ENCODE data around the gene R3HDM2.
"Not testable (repeated sequence)": the region's sequence is repeated elsewhere in the genome, so short reads cannot be mapped to it uniquely, and the experiment has no call there.

R3HDM2 gene

GRCh38 chr12:57377103-57377840 lies 53.6 kb downstream of the R3HDM2 start:
- no peak for DNase-seq (ENCODE audit: low spot score)

GRCh38 chr12:57372233-57372632 lies 58.6 kb downstream of the R3HDM2 start:
- no peak for DNase-seq (ENCODE audit: low spot score)

- peak; percentile 46 for DNase-seq (ENCODE audit: low spot score)
Observed at GRCh38 chr12:57370696-57371095, 60.1 kb downstream of the R3HDM2 start.

- no peak for DNase-seq (ENCODE audit: low spot score)
Observed at GRCh38 chr12:57370072-57370471, 60.8 kb downstream of the R3HDM2 start.

GRCh38 chr12:57369202-57369601 lies 61.6 kb downstream of the R3HDM2 start:
- no peak for DNase-seq (ENCODE audit: low spot score)

- DNase-seq (ENCODE audit: low spot score): no peak
Observed at GRCh38 chr12:57368349-57369095, 62.3 kb downstream of the R3HDM2 start.

- no peak for DNase-seq (ENCODE audit: low spot score)
Observed at GRCh38 chr12:57367121-57367520, 63.7 kb downstream of the R3HDM2 start.

- DNase-seq (ENCODE audit: low spot score): no peak
Observed at GRCh38 chr12:57366315-57366714, 64.5 kb downstream of the R3HDM2 start.

GRCh38 chr12:57364156-57364555 lies 66.7 kb downstream of the R3HDM2 start:
- DNase-seq (ENCODE audit: low spot score): not testable (repeated sequence)

- DNase-seq (ENCODE audit: low spot score): no peak
Observed at GRCh38 chr12:57360468-57360867, 70.4 kb downstream of the R3HDM2 start.

- DNase-seq (ENCODE audit: low spot score): no peak
Observed at GRCh38 chr12:57358646-57359045, 72.2 kb downstream of the R3HDM2 start.

GRCh38 chr12:57355734-57356133 lies 75.1 kb downstream of the R3HDM2 start:
- no peak for DNase-seq (ENCODE audit: low spot score)

GRCh38 chr12:57352166-57352565 lies 78.7 kb downstream of the R3HDM2 start:
- no peak for DNase-seq (ENCODE audit: low spot score)

GRCh38 chr12:57347284-57347683 lies 83.6 kb downstream of the R3HDM2 start:
- no peak for DNase-seq (ENCODE audit: low spot score)

GRCh38 chr12:57343703-57344378 lies 87.0 kb downstream of the R3HDM2 start:
- no peak for DNase-seq (ENCODE audit: low spot score)

GRCh38 chr12:57342207-57342691 lies 88.6 kb downstream of the R3HDM2 start:
- DNase-seq (ENCODE audit: low spot score): no peak

GRCh38 chr12:57341275-57341990 lies 89.4 kb downstream of the R3HDM2 start:
- no peak for DNase-seq (ENCODE audit: low spot score)

GRCh38 chr12:57340104-57340503 lies 90.7 kb downstream of the R3HDM2 start:
- DNase-seq (ENCODE audit: low spot score): peak; percentile 56

GRCh38 chr12:57336299-57336698 lies 94.5 kb downstream of the R3HDM2 start:
- DNase-seq (ENCODE audit: low spot score): not testable (repeated sequence)

GRCh38 chr12:57334219-57334618 lies 96.6 kb downstream of the R3HDM2 start:
- no peak for DNase-seq (ENCODE audit: low spot score)

- DNase-seq (ENCODE audit: low spot score): no peak
Observed at GRCh38 chr12:57332646-57333312, 98.1 kb downstream of the R3HDM2 start.

- no peak for DNase-seq (ENCODE audit: low spot score)
Observed at GRCh38 chr12:57330992-57331391, 99.9 kb downstream of the R3HDM2 start.
